Measurements from ENCODE around the gene FNDC8. TPM values are rescaled to one million over a fixed set of nuclear protein-coding genes. Genes with fewer than 3 reads are reported as not detected.

Gene FNDC8
- total RNA-seq, 4 donors from 2014 or later = not detected

DNA sequence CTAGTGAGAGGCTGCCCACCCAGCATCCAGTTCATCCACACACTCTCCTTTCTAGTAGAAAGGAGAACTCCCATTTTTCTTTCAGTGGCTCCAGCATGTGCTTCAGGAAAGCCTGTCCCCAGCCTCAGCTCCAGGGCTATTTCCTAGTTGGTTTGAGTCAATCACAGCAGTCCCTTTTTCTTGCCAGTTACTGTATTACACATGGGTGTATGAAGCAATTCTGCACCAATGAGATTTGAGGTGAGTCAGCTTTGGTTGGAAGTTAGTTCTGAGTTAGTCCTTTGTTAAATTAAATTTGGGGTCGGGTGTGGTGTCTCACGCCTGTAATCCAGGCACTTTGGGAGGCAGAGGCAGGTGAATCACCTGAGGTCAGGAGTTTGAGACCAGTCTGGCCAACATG is 26.5 kb upstream of the FNDC8 start:
- 79% methylated on average over 2 of the region's 2 CpGs for WGBS
- peaks cover 7 to 28% (median 12%) of the 10 kb centered on the region in 4 donors for H3K36me3 ChIP-seq
- intact Hi-C loops (cut with DNase I) = no loop called here
- no peak overlapping the region for H3K27ac ChIP-seq (replicated peaks in 1 of 4)
- TF ChIP-seq POLR2A (IDR thresholded peaks at IDR 0.05; ENCODE audit: low read depth) = no peak
- no peak for TF ChIP-seq POLR2AphosphoS5 (IDR thresholded peaks at IDR 0.05)
- TF ChIP-seq EP300 (IDR thresholded peaks at IDR 0.05) = no peak
- TF ChIP-seq CTCF (IDR thresholded peaks at IDR 0.05) = no peak
- H3K27me3 ChIP-seq = no peaks in the 10 kb centered on the region
- H3K9me3 ChIP-seq = no peaks in the 10 kb centered on the region
- no peak for DNase-seq (ENCODE audit: extremely low spot score)
- H3K4me3 ChIP-seq = no peak overlapping the region
- peaks cover 0 to 2% (median under 1%) of the 10 kb centered on the region in 4 donors for H3K4me1 ChIP-seq

- 100% methylated on average over 1 of the region's 1 CpG for WGBS
- intact Hi-C loops (cut with DNase I) = no loop called here
Measured at GRCh38 chr17:35095741-35096140, 25.7 kb upstream of the FNDC8 start.

GRCh38 chr17:35097776-35098175 is 23.6 kb upstream of the FNDC8 start:
- Histone ChIP-seq H3K36me3 (peaks cover 12 to 56% (median 38%) of the 10 kb centered on the region in 4 donors), H3K27ac (replicated peaks in 1 of 4) (no peak overlapping the region), H3K27me3 (no peaks in the 10 kb centered on the region), H3K4me1 (no peaks in the 10 kb centered on the region), H3K4me3 (no peak overlapping the region), H3K9me3 (no peaks in the 10 kb centered on the region)
- TF ChIP-seq EP300 (IDR thresholded peaks at IDR 0.05) = no peak
- TF ChIP-seq POLR2A (IDR thresholded peaks at IDR 0.05; ENCODE audit: low read depth) = no peak
- no peak for TF ChIP-seq CTCF (IDR thresholded peaks at IDR 0.05)
- no peak for TF ChIP-seq POLR2AphosphoS5 (IDR thresholded peaks at IDR 0.05)
- 83% methylated on average over 2 of the region's 2 CpGs for WGBS
- intact Hi-C loops (cut with DNase I) = no loop called here
- DNase-seq (ENCODE audit: extremely low spot score) = no peak

More at GRCh38 chr17:35095741-35096140, 25.7 kb upstream of the FNDC8 start:
- no peak for DNase-seq (ENCODE audit: extremely low spot score)
- no peaks in the 10 kb centered on the region for H3K9me3 ChIP-seq
- no peak overlapping the region for H3K4me3 ChIP-seq
- TF ChIP-seq CTCF (IDR thresholded peaks at IDR 0.05) = no peak
- H3K27ac ChIP-seq (replicated peaks in 1 of 4) = no peak overlapping the region
- no peaks in the 10 kb centered on the region for H3K27me3 ChIP-seq
- H3K36me3 ChIP-seq = peaks cover 12 to 36% (median 20%) of the 10 kb centered on the region in 4 donors
- H3K4me1 ChIP-seq = no peaks in the 10 kb centered on the region

- Histone ChIP-seq H3K4me3 (no peak overlapping the region), H3K4me1 (no peaks in the 10 kb centered on the region), H3K36me3 (peaks cover 17 to 78% (median 52%) of the 10 kb centered on the region in 4 donors), H3K27ac (replicated peaks in 1 of 4) (no peak overlapping the region), H3K9me3 (no peaks in the 10 kb centered on the region), H3K27me3 (no peaks in the 10 kb centered on the region)
- TF ChIP-seq EP300 (IDR thresholded peaks at IDR 0.05) = no peak
- TF ChIP-seq CTCF (IDR thresholded peaks at IDR 0.05) = no peak
- no peak for TF ChIP-seq POLR2AphosphoS5 (IDR thresholded peaks at IDR 0.05)
- TF ChIP-seq POLR2A (IDR thresholded peaks at IDR 0.05; ENCODE audit: low read depth) = no peak
- 77% methylated on average over 3 of the region's 3 CpGs for WGBS
- intact Hi-C loops (cut with DNase I) = no loop called here
- no peak for DNase-seq (ENCODE audit: extremely low spot score)
Measured at GRCh38 chr17:35099908-35100307, 21.5 kb upstream of the FNDC8 start.

DNA sequence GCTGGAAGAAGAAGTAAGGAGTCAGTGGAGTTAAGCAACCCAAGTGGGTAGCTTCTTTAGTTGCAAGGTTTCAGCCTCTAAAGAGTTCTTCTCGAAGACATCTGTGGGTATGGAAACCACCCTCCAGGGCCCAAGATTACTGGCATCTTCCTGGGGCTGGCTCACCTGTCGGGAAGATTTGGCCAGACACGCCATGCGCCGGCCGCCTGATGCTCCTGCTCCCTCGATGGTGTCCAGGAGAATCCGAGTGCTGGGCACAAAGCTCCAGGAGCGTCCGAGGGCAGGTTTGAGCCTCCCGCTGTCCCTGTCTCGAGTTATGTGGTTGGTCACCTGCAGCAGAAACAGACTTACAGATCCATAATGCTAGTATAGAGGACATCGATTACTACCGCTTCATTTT is 20.4 kb upstream of the FNDC8 start:
- Histone ChIP-seq H3K9me3 (no peaks in the 10 kb centered on the region), H3K27ac (replicated peaks in 1 of 4) (no peak overlapping the region), H3K4me3 (no peak overlapping the region), H3K4me1 (no peaks in the 10 kb centered on the region), H3K27me3 (no peaks in the 10 kb centered on the region), H3K36me3 (peaks cover 17 to 88% (median 62%) of the 10 kb centered on the region in 4 donors)
- intact Hi-C loops (cut with DNase I) = no loop called here
- 95% methylated on average over 14 of the region's 14 CpGs for WGBS
- DNase-seq (ENCODE audit: extremely low spot score) = no peak
- TF ChIP-seq EP300 (IDR thresholded peaks at IDR 0.05) (no peak), POLR2AphosphoS5 (IDR thresholded peaks at IDR 0.05) (no peak), CTCF (IDR thresholded peaks at IDR 0.05) (no peak), POLR2A (IDR thresholded peaks at IDR 0.05; ENCODE audit: low read depth) (no peak)
